ENCODE results near the gene KSR1. TPM values are rescaled to one million over a fixed set of nuclear protein-coding genes. Genes with fewer than 3 reads are reported as not detected.
"Not testable (repeated sequence)": the region's sequence is repeated elsewhere in the genome, so short reads cannot be mapped to it uniquely, and the experiment has no call there.

KSR1 gene
- total RNA-seq, 1 experiment from 2014 or later = 19.1 TPM

- H3K27ac ChIP-seq; H3K4me2 ChIP-seq; H3K36me3 ChIP-seq (ENCODE audit: low read depth); POLR2A ChIA-PET (ENCODE audit: unreplicated experiment); BruUV-seq (replicated peaks); H3K9me3 ChIP-seq (ENCODE audit: insufficient read depth, low read depth); H3K9me2 ChIP-seq (ENCODE audit: insufficient read depth); H3F3A ChIP-seq (ENCODE audit: insufficient read depth, low read depth); CTCF ChIA-PET; H3K4me3 ChIP-seq; H2AFZ ChIP-seq; H3K79me2 ChIP-seq (ENCODE audit: low read depth); H4K20me1 ChIP-seq (ENCODE audit: insufficient read depth); DNase-seq; H3K4me1 ChIP-seq (replicated peaks; ENCODE audit: insufficient read depth); H3K27me3 ChIP-seq (ENCODE audit: insufficient read depth, low read depth); intact Hi-C loops (cut with micrococcal nuclease; ENCODE audit: unreplicated experiment): not testable (repeated sequence)
Observed at GRCh38 chr17:27427166-27427862, 28.9 kb upstream of the KSR1 start.

GRCh38 chr17:27428781-27429505 lies 27.3 kb upstream of the KSR1 start:
- no peaks in the 10 kb centered on the region for H3K9me2 ChIP-seq (ENCODE audit: insufficient read depth)
- H3K27ac ChIP-seq = no peak overlapping the region
- H3K27me3 ChIP-seq (ENCODE audit: insufficient read depth, low read depth) = no peaks in the 10 kb centered on the region
- no TSS peak for BruUV-seq (replicated peaks)
- ChIA-PET POLR2A (ENCODE audit: unreplicated experiment) (no interaction called here), CTCF (no interaction called here)
- H3K79me2 ChIP-seq (ENCODE audit: low read depth) = no peaks in the 10 kb centered on the region
- no peak overlapping the region for H3K4me2 ChIP-seq
- no peaks in the 10 kb centered on the region for H3F3A ChIP-seq (ENCODE audit: insufficient read depth, low read depth)
- no peaks in the 10 kb centered on the region for H3K9me3 ChIP-seq (ENCODE audit: insufficient read depth, low read depth)
- no peaks in the 10 kb centered on the region for H3K36me3 ChIP-seq (ENCODE audit: low read depth)
- H3K4me3 ChIP-seq = no peak overlapping the region
- no peaks in the 10 kb centered on the region for H4K20me1 ChIP-seq (ENCODE audit: insufficient read depth)
- H3K4me1 ChIP-seq (replicated peaks; ENCODE audit: insufficient read depth) = no peaks in the 10 kb centered on the region
- no peak for DNase-seq
- TF ChIP-seq EZH2 (IDR thresholded peaks at IDR 0.05; ENCODE audit: low read depth) = no peak
- no peak for TF ChIP-seq CTCF (conservative IDR thresholded peaks at IDR 0.05)
- intact Hi-C loops (cut with micrococcal nuclease; ENCODE audit: unreplicated experiment) = no loop called here
- no peak overlapping the region for H2AFZ ChIP-seq

- intact Hi-C loops (cut with micrococcal nuclease; ENCODE audit: unreplicated experiment) = loop anchor here (2.0 kb wide), 1 partner anchor 77 kb away; no protein-coding TSS in a partner anchor
- no peak for DNase-seq
- H4K20me1 ChIP-seq (ENCODE audit: insufficient read depth) = no peaks in the 10 kb centered on the region
- no peak overlapping the region for H2AFZ ChIP-seq
- H3K9me3 ChIP-seq (ENCODE audit: insufficient read depth, low read depth) = no peaks in the 10 kb centered on the region
- no peak overlapping the region for H3K4me3 ChIP-seq
- TF ChIP-seq CTCF (conservative IDR thresholded peaks at IDR 0.05) (no peak), EZH2 (IDR thresholded peaks at IDR 0.05; ENCODE audit: low read depth) (no peak)
- no TSS peak for BruUV-seq (replicated peaks)
- H3K27me3 ChIP-seq (ENCODE audit: insufficient read depth, low read depth) = no peaks in the 10 kb centered on the region
- no peaks in the 10 kb centered on the region for H3K36me3 ChIP-seq (ENCODE audit: low read depth)
- no peak overlapping the region for H3K4me2 ChIP-seq
- POLR2A ChIA-PET (ENCODE audit: unreplicated experiment) = no interaction called here
- CTCF ChIA-PET = no interaction called here
- no peaks in the 10 kb centered on the region for H3F3A ChIP-seq (ENCODE audit: insufficient read depth, low read depth)
- no peak overlapping the region for H3K27ac ChIP-seq
- H3K4me1 ChIP-seq (replicated peaks; ENCODE audit: insufficient read depth) = no peaks in the 10 kb centered on the region
- no peaks in the 10 kb centered on the region for H3K79me2 ChIP-seq (ENCODE audit: low read depth)
- H3K9me2 ChIP-seq (ENCODE audit: insufficient read depth) = no peaks in the 10 kb centered on the region
Observed at GRCh38 chr17:27429666-27430382, 26.4 kb upstream of the KSR1 start.
